Activated CD4-positive, alpha-beta memory T cell treated with anti-CD3 and anti-CD28 coated beads, Interleukin-2, amount 10 ng/mL, durations not matched to agents 7 days and 5 days (primary cell): Measurements from ENCODE around the gene PPM1G. TPM values are rescaled to one million over a fixed set of nuclear protein-coding genes. Genes with fewer than 3 reads are reported as not detected.
A peak's percentile ranks its signal among the peaks of the same experiment; 100 is the strongest.
"Not testable (repeated sequence)": the region's sequence is repeated elsewhere in the genome, so short reads cannot be mapped to it uniquely, and the experiment has no call there.

Experiments
- CTCF ChIA-PET: fragments of 350-600 bp; sonication (Branson Sonifier 250); formaldehyde crosslinking; loops from one replicate; lab custom pipeline; 2021; ENCODE audit warnings: antibody characterized with exemption, inconsistent platforms; lab: Charles Lee
- POLR2A ChIA-PET: fragments of 350-600 bp; sonication (Branson Sonifier 250); formaldehyde crosslinking; loops from one replicate; lab custom pipeline; 2021; ENCODE audit warnings: antibody characterized with exemption; lab: Charles Lee
- DNase-seq: peaks from one replicate; pipeline ENCODE4 v3.0.0-alpha.2; 2020
- H3K27ac Mint-ChIP-seq: one replicate; pipeline ENCODE4 v1.8.0; 2021; ENCODE audit warnings: mild to moderate bottlenecking, mixed read lengths
- H3K27me3 Mint-ChIP-seq: one replicate; pipeline ENCODE4 v1.8.0; 2021; ENCODE audit warnings: mixed read lengths
- H3K36me3 Mint-ChIP-seq: one replicate; pipeline ENCODE4 v1.8.0; 2021; ENCODE audit warnings: low read depth, mixed read lengths
- H3K4me1 Mint-ChIP-seq: one replicate; pipeline ENCODE4 v1.8.0; 2021; ENCODE audit warnings: mixed read lengths
- H3K4me3 Mint-ChIP-seq: one replicate; pipeline ENCODE4 v1.8.0; 2021; ENCODE audit warnings: mild to moderate bottlenecking, mixed read lengths
- H3K9me3 Mint-ChIP-seq: one replicate; pipeline ENCODE4 v1.8.0; 2021; ENCODE audit warnings: mixed read lengths
- total RNA-seq, 2 experiments: library from RNA; stranded (reverse); gene quantifications; one replicate each; pipeline ENCODE4 v1.2.3, GENCODE V29; 2021

The PPM1G gene
- total RNA-seq, 2 experiments from 2014 or later, result 119 to 122 TPM

- CTCF ChIA-PET, result interaction anchor here (0.6 to 2.6 kb wide), 17 partner anchors 9 to 314 kb away, joined by 3 to 19 read pairs (median 4); partner anchors contain the start of genes GTF3C2, MPV17, NRBP1 and PPM1G
- H3K9me3 Mint-ChIP-seq, result no peaks in the 10 kb centered on the region
- H3K4me1 Mint-ChIP-seq, result peaks cover 45% of the 10 kb centered on the region
- H3K36me3 Mint-ChIP-seq, result peaks cover 65% of the 10 kb centered on the region
- DNase-seq, result no peak
- peak overlapping the region; percentile 88 for H3K4me3 Mint-ChIP-seq
- H3K27ac Mint-ChIP-seq, result peak overlapping the region; percentile 93
- no peaks in the 10 kb centered on the region for H3K27me3 Mint-ChIP-seq
- POLR2A ChIA-PET, result interaction anchor here (0.8 to 5.4 kb wide), 13 partner anchors 11 to 298 kb away, joined by 3 to 96 read pairs (median 6); partner anchors contain the start of genes GTF3C2, MPV17, NRBP1 and OST4
These were observed 39.8 kb downstream of the PPM1G start for GRCh38 chr2:27369471-27370025.

GRCh38 chr2:27363933-27364332 is 45.5 kb downstream of the PPM1G start:
- ChIA-PET POLR2A (interaction anchor here (0.9 to 1.5 kb wide), 2 partner anchors 7 to 20 kb away, joined by 3 read pairs; no protein-coding TSS in a partner anchor), CTCF (interaction anchor here (1.5 to 1.7 kb wide), 3 partner anchors 8 to 194 kb away, joined by 4 to 6 read pairs (median 5); no protein-coding TSS in a partner anchor)
- H3K9me3 Mint-ChIP-seq, result no peaks in the 10 kb centered on the region
- H3K4me3 Mint-ChIP-seq, result no peak overlapping the region
- DNase-seq, result no peak
- no peaks in the 10 kb centered on the region for H3K27me3 Mint-ChIP-seq
- H3K4me1 Mint-ChIP-seq, result peaks cover 18% of the 10 kb centered on the region
- H3K27ac Mint-ChIP-seq, result no peak overlapping the region
- peaks cover 35% of the 10 kb centered on the region for H3K36me3 Mint-ChIP-seq

GRCh38 chr2:27362678-27363420 is 46.5 kb downstream of the PPM1G start:
- no peaks in the 10 kb centered on the region for H3K27me3 Mint-ChIP-seq
- H3K9me3 Mint-ChIP-seq, result no peaks in the 10 kb centered on the region
- DNase-seq, result no peak
- ChIA-PET CTCF (interaction anchor here (1.5 to 1.6 kb wide), 2 partner anchors 9 to 193 kb away, joined by 5 to 6 read pairs; no protein-coding TSS in a partner anchor), POLR2A (interaction anchor here (0.7 to 1.5 kb wide), 3 partner anchors 8 to 19 kb away, joined by 3 read pairs; no protein-coding TSS in a partner anchor)
- H3K4me1 Mint-ChIP-seq, result peaks cover 16% of the 10 kb centered on the region
- no peak overlapping the region for H3K4me3 Mint-ChIP-seq
- H3K36me3 Mint-ChIP-seq, result peaks cover 33% of the 10 kb centered on the region
- no peak overlapping the region for H3K27ac Mint-ChIP-seq

- Mint-ChIP-seq H3K36me3 (peaks cover 8% of the 10 kb centered on the region), H3K9me3 (no peaks in the 10 kb centered on the region), H3K27me3 (no peaks in the 10 kb centered on the region), H3K4me1 (peaks cover 50% of the 10 kb centered on the region), H3K4me3 (peak within 1 kb of the TSS; percentile 95), H3K27ac (peak within 1 kb of the TSS; percentile 97)
- ChIA-PET POLR2A (interaction anchor here (0.7 to 3.1 kb wide), 17 partner anchors 9 to 305 kb away, joined by 3 to 67 read pairs (median 4); partner anchors contain the start of genes AGBL5, EIF2B4, MPV17 and NRBP1), CTCF (interaction anchor here (1.5 to 2.3 kb wide), 2 partner anchors 13 to 23 kb away, joined by 6 to 16 read pairs; partner anchors contain the start of genes EIF2B4 and SNX17)
- DNase-seq, result peak; percentile 93
These were observed 52.8 kb downstream of the PPM1G start, which contains the start of gene GTF3C2 for GRCh38 chr2:27356382-27357181. Gene GTF3C2 (minus strand): TSS chr2:27356764. CDS start chr2:27343554, 13,210 bp downstream.

- peak; percentile 62 for DNase-seq
- Mint-ChIP-seq H3K27me3 (no peaks in the 10 kb centered on the region), H3K27ac (peak overlapping the region; percentile 97), H3K4me3 (peak overlapping the region; percentile 95), H3K4me1 (peaks cover 53% of the 10 kb centered on the region), H3K36me3 (peaks cover 8% of the 10 kb centered on the region), H3K9me3 (no peaks in the 10 kb centered on the region)
- CTCF ChIA-PET, result interaction anchor here (1.5 to 2.3 kb wide), 2 partner anchors 13 to 23 kb away, joined by 6 to 16 read pairs; partner anchors contain the start of genes EIF2B4 and SNX17
- POLR2A ChIA-PET, result interaction anchor here (0.6 to 3.1 kb wide), 14 partner anchors 10 to 305 kb away, joined by 3 to 67 read pairs (median 4); partner anchors contain the start of genes AGBL5, EIF2B4, MPV17 and NRBP1
These were observed 53.4 kb downstream of the PPM1G start for GRCh38 chr2:27356056-27356381.

GRCh38 chr2:27354597-27354927 is 54.8 kb downstream of the PPM1G start:
- ChIA-PET CTCF (interaction anchor here (0.7 to 2.3 kb wide), 3 partner anchors 51 to 76 kb away, joined by 3 to 8 read pairs (median 3); no protein-coding TSS in a partner anchor), POLR2A (interaction anchor here (1.2 to 1.4 kb wide), 3 partner anchors 15 to 137 kb away, joined by 3 to 4 read pairs (median 3); partner anchors contain the start of gene CAD)
- no peaks in the 10 kb centered on the region for H3K27me3 Mint-ChIP-seq
- no peak for DNase-seq
- peaks cover 12% of the 10 kb centered on the region for H3K36me3 Mint-ChIP-seq
- H3K9me3 Mint-ChIP-seq, result no peaks in the 10 kb centered on the region
- H3K4me1 Mint-ChIP-seq, result peaks cover 58% of the 10 kb centered on the region
- no peak overlapping the region for H3K27ac Mint-ChIP-seq
- peak overlapping the region; percentile 32 for H3K4me3 Mint-ChIP-seq

- CTCF ChIA-PET, result interaction anchor here (0.7 to 2.3 kb wide), 4 partner anchors 51 to 330 kb away, joined by 3 to 8 read pairs (median 3); no protein-coding TSS in a partner anchor
- peaks cover 15% of the 10 kb centered on the region for H3K36me3 Mint-ChIP-seq
- H3K27me3 Mint-ChIP-seq, result no peaks in the 10 kb centered on the region
- H3K4me1 Mint-ChIP-seq, result peaks cover 59% of the 10 kb centered on the region
- H3K27ac Mint-ChIP-seq, result no peak overlapping the region
- no peak for DNase-seq
- POLR2A ChIA-PET, result interaction anchor here (1.2 to 1.4 kb wide), 3 partner anchors 15 to 136 kb away, joined by 3 to 4 read pairs (median 3); partner anchors contain the start of gene CAD
- H3K9me3 Mint-ChIP-seq, result no peaks in the 10 kb centered on the region
- peak overlapping the region; percentile 32 for H3K4me3 Mint-ChIP-seq
These were observed 55.4 kb downstream of the PPM1G start for GRCh38 chr2:27353762-27354596.

GRCh38 chr2:27353386-27353761 is 56.0 kb downstream of the PPM1G start:
- H3K27ac Mint-ChIP-seq, result not testable (repeated sequence)
- ChIA-PET CTCF (interaction anchor here (1.2 to 2.3 kb wide), 3 partner anchors 50 to 350 kb away, joined by 3 to 8 read pairs (median 3); no protein-coding TSS in a partner anchor), POLR2A (interaction anchor here (1.2 to 1.4 kb wide), 3 partner anchors 16 to 136 kb away, joined by 3 to 4 read pairs (median 3); partner anchors contain the start of gene CAD)

GRCh38 chr2:27351802-27352598 is 57.4 kb downstream of the PPM1G start:
- Mint-ChIP-seq H3K27me3 (no peaks in the 10 kb centered on the region), H3K36me3 (peaks cover 19% of the 10 kb centered on the region), H3K4me1 (peaks cover 48% of the 10 kb centered on the region), H3K9me3 (no peaks in the 10 kb centered on the region), H3K4me3 (no peak overlapping the region), H3K27ac (peak overlapping the region; percentile 23)
- ChIA-PET POLR2A (interaction anchor here (0.6 to 2.8 kb wide), 6 partner anchors 10 to 218 kb away, joined by 3 to 13 read pairs (median 7); partner anchors contain the start of genes EIF2B4, MPV17, NRBP1 and PREB), CTCF (interaction anchor here (1.2 to 1.5 kb wide), 6 partner anchors 12 to 352 kb away, joined by 3 to 4 read pairs (median 4); partner anchors contain the start of genes EIF2B4 and PPM1G)
- no peak for DNase-seq

More at GRCh38 chr2:27353386-27353761, 56.0 kb downstream of the PPM1G start:
- H3K4me3 Mint-ChIP-seq, DNase-seq, H3K27me3 Mint-ChIP-seq, H3K9me3 Mint-ChIP-seq: not testable (repeated sequence)
- peaks cover 12% of the 10 kb centered on the region for H3K36me3 Mint-ChIP-seq
- H3K4me1 Mint-ChIP-seq, result peaks cover 56% of the 10 kb centered on the region

- peaks cover 38% of the 10 kb centered on the region for H3K4me1 Mint-ChIP-seq
- CTCF ChIA-PET, result interaction anchor here (0.6 to 1.7 kb wide), 3 partner anchors 19 to 116 kb away, joined by 3 to 5 read pairs (median 3); partner anchors contain the start of gene EIF2B4
- H3K27ac Mint-ChIP-seq, result no peak overlapping the region
- POLR2A ChIA-PET, result interaction anchor here (2.6 to 2.8 kb wide), 2 partner anchors 20 to 27 kb away, joined by 11 to 12 read pairs; partner anchors contain the start of genes EIF2B4, MPV17 and SNX17
- H3K9me3 Mint-ChIP-seq, result no peaks in the 10 kb centered on the region
- no peak for DNase-seq
- peaks cover 15% of the 10 kb centered on the region for H3K36me3 Mint-ChIP-seq
- H3K4me3 Mint-ChIP-seq, result no peak overlapping the region
- no peaks in the 10 kb centered on the region for H3K27me3 Mint-ChIP-seq
These were observed 59.2 kb downstream of the PPM1G start for GRCh38 chr2:27350106-27350693.
